Stimulated activated CD4-positive, alpha-beta T cell treated with anti-CD3 and anti-CD28 coated beads, Interleukin-1b, Interleukin-23, amount 100 ng/mL, for 1 hour (primary cell): ENCODE results near the gene RIPK3.
A peak's percentile ranks its signal among the peaks of the same experiment; 100 is the strongest.
"Not testable (repeated sequence)": the region's sequence is repeated elsewhere in the genome, so short reads cannot be mapped to it uniquely, and the experiment has no call there.

ENCODE experiments used
- DNase-seq, 2 donors: peaks; one replicate each; pipeline ENCODE4 v3.0.0-alpha.2; 2020; ENCODE audit warnings: low read depth in 2 of 2

Gene RIPK3

DNA sequence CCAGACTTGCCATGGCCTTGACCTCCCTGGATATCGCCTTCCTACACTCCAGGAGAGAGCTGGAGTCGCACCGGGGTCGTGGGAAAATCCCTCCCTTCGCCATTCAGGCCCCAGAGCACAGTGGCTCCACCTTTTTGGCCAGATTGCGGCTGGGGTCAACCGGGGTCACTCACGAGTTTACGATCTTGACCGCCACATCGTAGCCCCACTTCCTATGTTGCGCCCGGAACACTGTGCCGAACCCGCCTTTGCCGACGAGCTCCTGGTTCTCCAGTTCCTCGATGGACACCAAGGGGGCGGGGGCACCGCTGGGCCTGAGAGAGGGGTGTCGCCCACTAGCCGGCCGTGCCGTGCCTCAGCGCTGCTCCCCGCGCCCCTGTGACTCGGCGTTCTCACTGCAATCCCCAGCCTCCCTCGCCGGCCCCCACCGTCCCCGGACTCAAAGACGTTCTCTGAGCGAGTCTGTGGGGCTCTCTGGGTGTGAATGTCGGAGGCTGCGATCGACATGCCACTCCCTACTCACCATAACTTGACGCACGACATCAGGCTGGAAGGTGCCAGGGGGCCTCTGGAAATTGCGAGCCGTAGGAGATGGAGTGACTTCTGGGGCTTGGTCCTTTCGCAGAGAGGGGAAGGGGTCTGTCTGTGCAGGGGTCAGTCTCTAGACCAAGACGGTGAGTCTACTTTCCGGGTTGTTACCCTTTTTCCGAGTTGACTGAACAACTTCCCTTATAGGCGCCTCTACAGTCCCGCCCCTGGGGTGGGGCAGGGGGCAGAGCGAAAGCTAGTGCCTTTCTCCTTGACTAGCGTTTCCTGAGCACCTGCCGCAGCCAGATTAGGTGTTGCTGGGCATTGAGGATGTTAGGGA is at the start of gene RIPK3:
Gene RIPK3, minus strand, starts transcription at position 708 of the 868 bp plus-strand sequence. Its CDS starts 165 bp downstream, at position 543.
- peak in 1 of 2 donors; percentile 47 for DNase-seq

DNA sequence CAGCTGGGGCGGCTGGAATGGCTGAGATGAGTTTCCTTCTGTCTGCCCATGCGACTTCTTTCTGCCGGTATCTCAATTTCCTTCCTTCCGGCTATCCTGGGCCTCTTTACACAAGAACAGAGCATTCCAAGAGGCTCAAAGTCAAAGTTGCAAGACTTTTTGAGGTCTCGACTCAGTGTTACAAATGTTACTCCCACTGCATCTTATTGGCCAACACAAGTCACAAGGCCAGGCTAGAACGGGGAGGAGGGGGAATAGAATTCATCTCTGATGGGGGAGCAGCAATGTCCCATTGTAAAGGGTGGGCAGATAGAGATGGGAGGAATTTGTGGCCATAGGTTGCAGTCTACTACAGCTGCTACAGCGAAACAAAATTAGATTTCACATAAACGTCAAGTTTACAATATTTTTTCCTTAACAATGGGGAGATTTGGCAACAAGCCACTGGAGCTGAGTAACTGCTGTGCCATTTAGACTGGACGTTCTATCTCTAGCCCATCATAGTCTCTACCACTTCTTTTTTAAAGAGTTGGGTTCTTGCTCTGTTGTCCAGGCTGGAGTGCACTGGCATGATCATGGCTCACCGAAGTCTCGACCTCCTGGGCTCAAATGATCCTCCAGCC is 49.5 kb upstream of the RIPK3 start:
- no peak for DNase-seq

DNA sequence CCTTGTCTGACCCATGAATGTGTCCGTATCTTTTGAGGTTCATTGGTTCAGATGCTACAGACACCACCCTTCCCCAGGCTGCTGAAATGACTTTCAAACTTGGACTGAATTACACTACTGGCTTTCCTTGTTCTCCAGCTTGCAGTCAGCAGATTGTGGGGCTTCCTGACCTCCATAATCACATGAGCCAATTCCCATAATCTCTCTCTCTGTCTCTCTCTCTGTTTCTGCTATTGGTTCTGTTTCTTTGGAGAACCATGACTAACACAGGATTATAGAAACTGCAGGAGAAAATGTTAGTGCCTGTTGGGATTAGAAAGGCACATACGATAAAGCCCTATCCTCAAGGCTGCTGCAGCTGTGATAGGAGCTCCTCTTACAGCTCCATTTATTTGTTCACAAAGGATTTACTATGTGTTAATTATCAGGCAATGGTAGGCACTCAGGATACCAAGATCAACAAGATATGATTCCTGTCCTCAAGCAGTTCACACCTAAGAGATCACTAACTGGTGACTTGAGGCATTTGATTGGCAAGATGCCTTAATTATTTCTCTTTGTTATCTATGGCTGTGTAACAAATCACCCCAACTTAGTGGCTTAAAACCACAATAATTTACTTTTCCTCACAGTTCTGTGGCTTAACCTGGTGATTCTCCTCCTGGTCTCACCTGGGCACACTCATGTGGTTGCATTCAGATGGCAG is 48.8 kb upstream of the RIPK3 start:
- no peak for DNase-seq

DNA sequence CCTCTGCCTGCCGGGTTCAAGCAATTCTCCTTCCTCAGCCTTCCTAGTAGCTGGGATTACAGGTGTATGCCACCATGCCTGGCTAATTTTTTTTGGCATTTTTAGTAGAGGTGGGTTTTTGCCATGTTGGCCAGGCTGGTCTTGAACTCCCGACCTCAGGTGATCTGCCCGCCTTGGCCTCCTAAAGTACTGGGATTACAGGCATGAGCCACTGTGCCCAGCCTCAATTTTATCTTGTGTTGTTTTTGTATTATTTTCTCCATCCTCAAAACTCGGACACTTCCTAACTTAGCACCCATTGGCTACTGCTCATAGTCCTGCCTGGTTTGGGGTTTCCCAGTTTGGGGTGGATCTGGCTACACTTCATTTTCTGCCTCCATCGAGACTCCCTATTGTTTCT is 47.8 kb upstream of the RIPK3 start:
- not testable (repeated sequence) for DNase-seq

DNA sequence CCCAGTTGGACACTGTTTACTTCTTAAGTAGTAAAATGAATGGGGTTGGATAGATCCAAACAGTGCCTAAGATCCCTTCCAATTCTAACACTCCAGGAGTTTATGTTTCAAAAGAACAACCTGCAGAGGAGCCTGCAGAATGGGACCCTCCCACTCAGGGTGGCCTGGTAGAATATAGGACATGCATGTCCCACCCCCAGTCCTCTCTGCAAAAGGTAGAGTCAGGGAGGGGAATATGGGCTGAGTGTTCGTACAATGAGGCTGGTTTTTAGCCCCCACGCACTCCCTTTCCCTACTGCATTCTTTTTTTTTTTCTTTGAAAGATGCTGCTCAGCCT is 47.2 kb upstream of the RIPK3 start:
- DNase-seq, result no peak

DNA sequence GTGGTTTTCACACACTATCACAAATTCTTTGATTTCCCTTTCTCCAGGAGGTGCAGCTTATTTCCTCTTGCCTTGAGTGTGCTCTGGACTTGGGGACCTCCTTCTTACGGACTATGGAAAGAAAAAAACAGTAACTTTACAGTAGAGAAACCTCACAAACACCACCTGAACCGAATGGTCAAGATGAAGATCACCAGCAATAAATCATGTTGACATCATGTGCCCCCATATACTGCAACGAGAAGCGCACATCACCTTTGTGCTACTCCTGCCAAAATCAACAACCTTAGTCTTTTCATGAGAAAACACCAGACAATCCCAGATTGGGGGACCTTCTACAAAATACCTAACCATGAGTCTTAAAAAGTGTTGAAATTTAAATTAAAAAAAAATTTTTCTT is 45.7 kb upstream of the RIPK3 start:
- no peak for DNase-seq

DNA sequence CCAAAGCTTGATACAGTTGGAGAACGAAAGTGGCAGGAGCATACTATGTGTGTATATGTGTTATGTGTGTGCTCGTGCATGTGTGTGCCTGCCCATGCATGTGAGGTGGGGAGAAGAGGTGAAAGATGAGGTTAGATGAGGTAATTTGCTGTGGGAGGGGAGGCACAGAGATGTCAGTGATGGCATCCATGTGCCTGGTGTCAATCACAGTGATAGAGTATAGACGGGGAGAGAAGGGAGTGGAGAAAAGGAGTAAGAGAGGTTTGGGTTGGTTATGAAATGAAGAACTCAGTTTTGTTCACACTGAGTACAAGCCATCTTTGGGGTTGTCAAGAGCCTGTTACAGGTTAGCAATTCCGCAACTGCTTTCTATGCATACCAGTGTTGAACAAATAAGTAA is 44.4 kb upstream of the RIPK3 start:
- DNase-seq, result no peak

DNA sequence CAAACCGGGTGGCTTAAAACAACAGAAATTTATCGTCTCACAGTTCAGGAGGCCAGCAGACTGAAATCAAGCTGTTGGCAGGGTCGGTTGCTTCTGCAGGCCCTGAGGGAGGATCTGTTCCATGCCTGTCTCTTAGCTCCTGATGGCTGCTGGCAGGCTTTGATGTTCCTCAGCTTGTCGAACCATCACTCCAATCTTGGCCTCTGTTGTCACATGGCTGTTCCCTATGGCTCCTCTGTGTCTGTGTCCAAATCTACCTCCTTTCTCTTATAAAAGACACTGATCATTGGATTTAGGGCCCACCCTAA is 42.2 kb upstream of the RIPK3 start:
- no peak for DNase-seq

DNA sequence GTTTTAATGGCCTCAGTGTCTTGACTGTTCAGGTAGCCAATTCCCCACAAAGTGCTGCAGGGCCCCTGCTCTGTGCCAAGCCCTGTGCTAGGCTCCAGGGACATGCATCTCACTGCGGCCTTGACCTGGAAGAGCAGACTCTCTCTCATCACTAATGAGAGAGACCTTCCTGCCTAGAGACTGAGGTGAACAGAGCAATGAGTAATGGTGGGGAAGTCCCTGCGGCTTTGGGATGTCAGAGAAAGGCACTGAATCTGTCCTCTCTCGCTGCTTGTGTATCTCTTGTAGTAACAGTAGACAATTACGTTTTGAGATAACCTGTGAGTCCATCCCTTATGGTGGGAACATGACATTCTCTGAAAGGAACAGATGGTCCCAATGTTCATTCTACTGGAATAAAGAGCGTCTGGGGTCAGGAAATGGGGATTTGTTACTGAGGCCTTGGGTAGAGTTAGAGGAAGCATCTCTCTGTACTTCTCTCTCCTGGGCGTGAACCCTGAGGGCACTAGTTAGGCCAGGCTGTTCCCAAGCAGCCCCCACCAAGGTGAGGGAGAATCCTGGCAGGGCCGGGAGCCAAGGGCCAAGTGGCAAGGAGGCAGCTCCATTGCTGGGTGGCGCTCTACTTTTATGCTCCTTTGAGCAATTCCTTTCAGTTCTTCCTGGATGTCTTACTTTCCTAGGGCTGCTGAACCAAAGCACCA is 41.7 kb upstream of the RIPK3 start:
- no peak for DNase-seq

DNA sequence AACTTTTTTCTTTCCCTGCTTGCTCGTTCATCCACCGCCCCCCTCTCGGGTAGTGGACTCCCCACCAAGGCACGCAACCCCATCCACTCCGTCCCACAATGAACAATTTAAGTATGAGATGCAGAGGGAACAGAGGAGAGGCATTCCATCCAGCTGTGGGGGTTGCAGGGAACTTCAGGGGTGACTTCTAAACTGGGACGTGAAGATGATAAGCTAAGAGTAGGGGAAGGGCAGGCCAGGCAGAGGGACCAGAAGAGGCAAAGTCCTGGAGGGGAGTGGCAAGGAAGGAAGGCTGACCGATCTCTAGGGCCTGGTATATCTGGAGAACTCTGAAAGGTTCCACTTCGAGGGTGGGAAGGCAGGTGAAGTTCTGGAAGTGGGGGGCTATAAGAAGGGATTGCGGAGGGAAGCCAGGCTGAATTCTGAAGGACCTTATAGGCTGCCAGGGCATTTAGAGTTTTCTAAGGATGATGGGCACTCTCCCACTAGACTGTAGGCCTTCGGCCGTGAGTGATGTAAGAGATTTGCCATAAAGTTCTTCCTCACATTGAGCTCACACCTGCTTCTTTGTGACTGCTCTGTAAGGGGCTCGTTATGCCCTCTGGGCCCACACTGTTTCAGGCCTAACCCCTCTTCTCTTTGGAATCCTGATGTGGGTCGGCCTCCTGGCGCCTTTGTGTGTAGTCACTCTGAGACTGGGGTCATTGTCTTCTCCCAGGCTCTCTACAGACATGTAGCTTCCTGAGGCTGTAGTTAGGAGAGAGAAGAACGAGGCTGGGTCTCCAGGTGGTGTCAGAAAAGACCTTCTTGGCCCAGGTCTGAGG is 40.3 kb upstream of the RIPK3 start:
- no peak for DNase-seq

DNA sequence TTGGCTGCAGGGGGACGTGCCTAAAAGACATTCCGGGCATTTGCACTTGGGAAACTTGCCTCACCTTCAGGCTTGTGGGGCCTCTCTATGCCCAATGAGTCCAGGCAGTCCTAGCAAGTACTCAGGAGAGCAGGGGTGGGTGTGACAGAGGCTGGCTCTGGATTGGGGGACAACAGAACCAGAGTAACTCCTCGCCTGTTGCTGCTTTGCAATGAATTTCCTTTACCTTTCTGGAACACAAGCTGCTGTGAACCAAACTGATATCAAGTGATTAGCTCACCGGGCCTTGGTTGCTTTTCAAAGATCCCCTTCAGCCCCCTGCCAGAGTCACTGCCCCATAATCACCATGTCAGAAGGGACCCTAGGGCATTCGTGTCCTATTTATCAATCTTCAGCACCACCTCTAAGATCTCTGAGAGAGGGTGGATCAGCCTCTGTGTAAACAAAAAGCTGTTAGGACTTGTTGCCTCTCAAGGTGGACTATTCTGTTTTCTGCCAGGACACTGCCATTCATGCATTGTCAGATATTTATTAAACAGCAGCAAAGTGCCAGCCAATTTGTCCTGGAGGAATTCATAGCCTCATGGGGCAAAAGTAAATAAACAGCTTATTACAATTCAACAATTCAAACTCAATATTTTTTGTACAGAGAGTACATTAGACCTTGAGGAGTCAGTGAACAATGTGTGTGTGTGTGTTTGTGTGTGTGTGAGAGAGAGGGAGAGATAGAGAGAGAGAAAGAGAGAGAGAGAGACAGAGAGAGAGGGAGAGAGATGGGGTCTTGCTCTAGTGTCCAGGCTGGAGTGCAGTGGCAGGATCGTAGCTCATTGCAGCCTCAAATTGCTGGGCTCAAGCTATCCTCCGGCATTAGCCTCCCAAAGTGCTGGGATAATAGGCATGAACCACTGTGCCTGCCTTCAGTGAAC is 39.5 kb upstream of the RIPK3 start:
- no peak for DNase-seq

DNA sequence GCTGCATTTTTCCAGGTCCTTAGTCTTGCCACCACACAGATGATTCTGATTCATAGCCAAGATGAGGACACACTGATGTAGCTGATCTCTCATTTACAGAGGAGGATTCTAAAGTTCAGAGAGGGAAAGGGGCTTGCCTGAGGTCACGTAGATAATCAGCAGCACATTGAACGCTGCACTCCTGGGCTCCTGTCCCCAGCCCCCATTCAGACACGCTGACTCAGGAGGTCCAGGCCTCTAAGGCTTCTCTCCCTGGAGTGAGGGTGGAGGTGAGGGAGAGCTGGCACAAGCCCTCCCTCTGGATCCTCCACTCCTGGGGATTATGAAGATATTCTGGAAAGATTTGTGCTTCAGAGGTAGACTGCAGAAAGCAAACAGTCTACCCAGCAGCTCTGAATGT is 38.5 kb upstream of the RIPK3 start:
- no peak for DNase-seq

DNA sequence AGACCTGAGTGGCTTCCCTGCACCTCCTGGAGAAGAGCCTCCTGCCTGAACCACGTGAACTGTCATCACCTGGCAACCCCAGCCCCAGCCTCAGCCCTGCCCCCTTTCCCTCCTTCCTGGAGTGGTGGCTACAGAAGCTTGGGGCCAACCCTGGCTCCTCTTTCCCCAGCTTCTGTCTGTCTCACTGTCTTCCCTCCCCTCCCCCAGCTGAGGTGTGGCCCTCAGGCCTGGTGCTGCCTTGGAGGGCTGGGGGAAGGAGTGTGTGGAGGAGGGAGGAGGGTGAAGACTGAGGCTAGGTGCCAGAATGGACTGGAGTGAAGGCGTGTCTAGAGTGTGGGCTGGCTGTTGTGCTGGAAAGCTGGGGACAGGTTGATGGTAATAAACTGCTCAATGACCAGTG is 37.9 kb upstream of the RIPK3 start:
- no peak for DNase-seq

DNA sequence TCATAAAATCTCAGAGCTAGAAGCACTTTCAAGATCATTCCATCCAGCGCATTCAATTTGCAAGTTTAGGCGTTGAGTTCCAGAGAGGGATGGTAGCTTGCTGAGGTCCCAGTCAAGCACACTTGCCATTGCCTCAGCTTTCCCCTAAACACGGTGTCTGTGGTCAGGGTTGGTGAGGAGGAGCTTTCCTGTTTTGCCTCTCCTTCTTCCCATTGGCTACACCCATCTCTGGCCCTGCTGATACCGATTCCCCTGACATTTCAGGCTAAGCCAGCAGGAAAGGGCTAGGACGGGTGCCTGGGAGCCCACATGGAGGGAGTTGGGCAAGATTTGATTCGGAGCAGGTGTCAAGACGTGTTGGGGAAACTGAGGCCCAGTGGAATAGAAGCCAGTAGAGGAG is 37.3 kb upstream of the RIPK3 start:
- no peak for DNase-seq

DNA sequence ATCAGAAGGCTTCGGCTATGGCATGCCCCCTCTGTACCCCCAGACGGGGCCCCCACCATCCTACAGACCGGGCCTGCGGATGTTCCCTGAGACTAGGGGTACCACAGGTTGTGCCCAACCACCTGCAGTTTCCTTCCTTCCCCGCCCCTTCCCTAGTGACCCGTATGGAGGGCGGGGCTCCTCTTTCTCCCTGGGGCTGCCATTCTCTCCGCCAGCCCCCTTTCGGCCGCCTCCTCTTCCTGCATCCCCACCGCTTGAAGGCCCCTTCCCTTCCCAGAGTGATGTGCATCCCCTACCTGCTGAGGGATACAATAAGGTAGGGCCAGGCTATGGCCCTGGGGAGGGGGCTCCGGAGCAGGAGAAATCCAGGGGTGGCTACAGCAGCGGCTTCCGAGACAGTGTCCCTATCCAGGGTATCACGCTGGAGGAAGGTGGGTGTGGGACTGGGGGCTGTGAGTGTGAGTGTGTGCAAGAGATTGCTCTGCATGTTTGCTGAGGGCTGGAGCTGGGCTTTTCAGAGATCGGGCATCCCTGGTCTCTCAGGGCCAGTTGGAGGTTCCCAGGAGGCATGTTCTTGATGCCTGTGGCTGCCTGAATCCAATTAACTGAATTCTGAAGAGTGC is 36.8 kb upstream of the RIPK3 start:
- no peak for DNase-seq

DNA sequence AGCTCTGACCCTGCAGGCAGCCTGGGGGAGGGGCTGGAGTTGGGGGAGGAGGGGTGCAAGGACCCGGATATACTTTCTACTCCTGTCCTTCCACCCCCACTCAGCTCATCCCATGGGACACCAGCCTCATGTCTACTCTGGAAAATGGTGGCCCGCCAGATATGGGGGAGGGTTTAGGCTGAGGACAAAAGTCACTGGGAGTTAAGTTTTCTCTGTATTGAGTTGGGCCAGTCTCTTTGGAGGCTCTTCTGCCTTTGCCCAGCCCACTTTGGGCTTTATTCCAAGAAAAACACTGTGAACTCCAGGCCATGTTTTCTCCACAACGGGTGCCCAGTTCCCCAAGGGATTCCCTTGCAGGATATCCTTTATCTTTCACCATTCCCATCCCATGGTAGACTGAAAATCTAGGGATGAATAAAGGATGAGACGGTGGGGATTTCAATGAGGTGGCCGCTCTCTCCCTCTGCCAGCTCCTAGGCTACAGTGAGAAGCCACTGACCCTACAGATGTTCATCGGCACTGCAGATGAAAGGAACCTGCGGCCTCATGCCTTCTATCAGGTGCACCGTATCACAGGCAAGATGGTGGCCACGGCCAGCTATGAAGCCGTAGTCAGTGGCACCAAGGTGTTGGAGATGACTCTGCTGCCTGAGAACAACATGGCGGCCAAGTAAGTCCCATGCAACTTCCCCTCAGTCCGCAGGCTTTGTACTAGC is 33.1 kb upstream of the RIPK3 start:
- no peak for DNase-seq

DNA sequence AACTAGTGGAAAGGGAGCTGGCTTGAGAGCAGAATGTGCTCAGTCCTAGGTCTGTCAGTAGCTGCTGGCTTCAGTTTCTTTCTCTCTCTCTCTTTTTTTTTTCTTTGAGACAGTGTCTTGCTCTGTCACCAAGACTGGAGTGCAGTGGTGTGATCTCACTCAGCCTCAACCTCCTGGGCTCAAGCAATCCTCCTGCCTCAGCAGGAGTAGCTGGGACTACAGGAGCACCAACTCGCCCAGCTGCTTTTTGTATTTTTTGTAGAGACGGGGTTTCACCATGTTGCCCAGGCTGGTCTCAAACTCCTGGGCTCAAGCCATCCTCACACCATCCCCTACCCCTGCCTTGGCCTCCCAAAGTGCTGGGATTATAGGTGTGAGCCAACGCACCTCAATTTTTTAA is 31.8 kb upstream of the RIPK3 start:
- not testable (repeated sequence) for DNase-seq

DNA sequence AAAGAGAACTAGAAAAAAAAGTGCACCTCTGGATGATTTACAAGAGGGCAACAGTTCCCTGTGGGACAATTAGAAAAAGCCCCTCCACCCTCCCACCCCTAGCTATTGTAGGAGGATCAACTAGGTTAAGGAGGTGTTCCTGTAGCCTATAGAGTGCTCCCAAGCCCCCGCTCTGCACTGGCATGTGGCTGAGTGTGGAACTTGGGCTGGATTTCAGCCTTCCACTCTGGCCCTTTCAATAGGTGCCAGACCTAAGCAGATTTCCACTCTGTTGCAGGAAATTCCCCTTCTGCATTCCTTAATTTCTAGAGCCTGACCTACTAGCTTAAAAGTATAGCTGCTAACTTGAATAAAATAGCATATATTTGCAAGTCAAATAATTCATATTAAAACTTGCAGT is 31.0 kb upstream of the RIPK3 start:
- DNase-seq, result no peak

DNA sequence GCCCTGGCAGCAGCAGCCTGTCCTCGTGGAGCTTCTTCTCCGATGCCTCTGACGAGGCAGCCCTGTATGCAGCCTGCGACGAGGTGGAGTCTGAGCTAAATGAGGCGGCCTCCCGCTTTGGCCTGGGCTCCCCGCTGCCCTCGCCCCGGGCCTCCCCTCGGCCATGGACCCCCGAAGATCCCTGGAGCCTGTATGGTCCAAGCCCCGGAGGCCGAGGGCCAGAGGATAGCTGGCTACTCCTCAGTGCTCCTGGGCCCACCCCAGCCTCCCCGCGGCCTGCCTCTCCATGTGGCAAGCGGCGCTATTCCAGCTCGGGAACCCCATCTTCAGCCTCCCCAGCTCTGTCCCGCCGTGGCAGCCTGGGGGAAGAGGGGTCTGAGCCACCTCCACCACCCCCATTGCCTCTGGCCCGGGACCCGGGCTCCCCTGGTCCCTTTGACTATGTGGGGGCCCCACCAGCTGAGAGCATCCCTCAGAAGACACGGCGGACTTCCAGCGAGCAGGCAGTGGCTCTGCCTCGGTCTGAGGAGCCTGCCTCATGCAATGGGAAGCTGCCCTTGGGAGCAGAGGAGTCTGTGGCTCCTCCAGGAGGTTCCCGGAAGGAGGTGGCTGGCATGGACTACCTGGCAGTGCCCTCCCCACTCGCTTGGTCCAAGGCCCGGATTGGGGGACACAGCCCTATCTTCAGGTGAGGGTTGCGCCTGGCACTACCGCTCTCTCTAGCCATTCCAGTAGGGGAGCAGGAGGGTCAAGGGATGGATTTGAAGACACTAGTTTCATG is 30.3 kb upstream of the RIPK3 start:
- DNase-seq, result no peak
